ENCODE measurements around the gene ETFBKMT.

ETFBKMT gene

GRCh38 chr12:31659087-31659942 is at the start of gene ETFBKMT:
TSS of gene ETFBKMT (plus strand) at chr12:31659688. CDS start at chr12:31661954, 2,266 bp downstream.
- peak; percentile 91 for DNase-seq

GRCh38 chr12:31612819-31613218 is 46.7 kb upstream of the ETFBKMT start:
- no peak for DNase-seq

- no peak for DNase-seq
Observed at GRCh38 chr12:31618228-31619025, 41.1 kb upstream of the ETFBKMT start.

GRCh38 chr12:31620311-31620710 is 39.2 kb upstream of the ETFBKMT start:
- DNase-seq: no peak

- no peak for DNase-seq
Observed at GRCh38 chr12:31622038-31622437, 37.5 kb upstream of the ETFBKMT start.

- DNase-seq: no peak
Observed at GRCh38 chr12:31626270-31626995, 33.1 kb upstream of the ETFBKMT start.

- DNase-seq: no peak
Observed at GRCh38 chr12:31627456-31628054, 31.9 kb upstream of the ETFBKMT start.

- DNase-seq: no peak
Observed at GRCh38 chr12:31629756-31630732, 29.4 kb upstream of the ETFBKMT start.

GRCh38 chr12:31631023-31631724 is 28.3 kb upstream of the ETFBKMT start:
- DNase-seq: no peak

- DNase-seq: no peak
Observed at GRCh38 chr12:31631809-31632208, 27.7 kb upstream of the ETFBKMT start.

GRCh38 chr12:31633464-31633863 is 26.0 kb upstream of the ETFBKMT start:
- DNase-seq: no peak

- DNase-seq: no peak
Observed at GRCh38 chr12:31634620-31635019, 24.9 kb upstream of the ETFBKMT start.

GRCh38 chr12:31641509-31642090 is 17.9 kb upstream of the ETFBKMT start:
- DNase-seq: no peak

- DNase-seq: no peak
Observed at GRCh38 chr12:31644536-31644935, 15.0 kb upstream of the ETFBKMT start.

- no peak for DNase-seq
Observed at GRCh38 chr12:31645924-31646323, 13.6 kb upstream of the ETFBKMT start.

GRCh38 chr12:31647086-31647491 is 12.4 kb upstream of the ETFBKMT start:
- no peak for DNase-seq

GRCh38 chr12:31650918-31651317 is 8.6 kb upstream of the ETFBKMT start:
- no peak for DNase-seq

GRCh38 chr12:31651893-31652521 is 7.5 kb upstream of the ETFBKMT start:
- no peak for DNase-seq

GRCh38 chr12:31655208-31655607 is 4.3 kb upstream of the ETFBKMT start:
- no peak for DNase-seq

GRCh38 chr12:31655792-31656191 is 3.7 kb upstream of the ETFBKMT start:
- no peak for DNase-seq
